ENCODE measurements around the gene LAYN. TPM values are rescaled to one million over a fixed set of nuclear protein-coding genes. Genes with fewer than 3 reads are reported as not detected.
A peak's percentile ranks its signal among the peaks of the same experiment; 100 is the strongest.

Gene LAYN
- polyA plus RNA-seq, 1 of the 3 experiments (the other 2 are of a cell fraction): 366 TPM

DNA sequence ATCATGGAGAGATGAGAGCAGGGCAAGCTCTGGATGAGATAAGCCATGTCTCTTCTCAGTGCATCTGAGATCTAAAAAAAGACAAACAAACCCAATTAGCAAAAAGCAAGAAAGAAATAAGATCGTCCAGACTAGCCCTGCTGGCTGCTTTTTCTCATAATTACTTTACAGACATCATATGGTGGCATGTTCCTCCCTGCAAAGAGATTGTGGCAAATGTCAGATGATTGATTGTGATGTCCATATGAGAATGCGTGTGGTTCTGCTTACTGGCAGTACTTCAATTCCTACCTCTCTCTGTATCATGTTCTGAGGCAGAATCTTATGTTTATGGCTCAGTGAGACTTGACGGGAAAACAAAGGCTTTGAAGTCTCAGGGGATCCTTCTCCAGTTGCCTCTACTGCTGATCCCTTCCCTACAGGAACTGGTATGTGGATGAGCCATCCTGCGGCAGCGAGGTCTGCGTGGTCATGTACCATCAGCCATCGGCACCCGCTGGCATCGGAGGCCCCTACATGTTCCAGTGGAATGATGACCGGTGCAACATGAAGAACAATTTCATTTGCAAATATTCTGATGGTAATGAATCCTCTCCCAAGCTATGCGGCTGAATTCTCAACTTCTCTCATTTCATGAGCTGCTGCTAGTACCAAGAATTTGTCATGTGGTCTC lies 8.8 kb downstream of the LAYN start (continued):
- no peak for TF ChIP-seq YY1 (IDR thresholded peaks at IDR 0.05; ENCODE audit: low read depth)
- TF ChIP-seq, protein P1, sequence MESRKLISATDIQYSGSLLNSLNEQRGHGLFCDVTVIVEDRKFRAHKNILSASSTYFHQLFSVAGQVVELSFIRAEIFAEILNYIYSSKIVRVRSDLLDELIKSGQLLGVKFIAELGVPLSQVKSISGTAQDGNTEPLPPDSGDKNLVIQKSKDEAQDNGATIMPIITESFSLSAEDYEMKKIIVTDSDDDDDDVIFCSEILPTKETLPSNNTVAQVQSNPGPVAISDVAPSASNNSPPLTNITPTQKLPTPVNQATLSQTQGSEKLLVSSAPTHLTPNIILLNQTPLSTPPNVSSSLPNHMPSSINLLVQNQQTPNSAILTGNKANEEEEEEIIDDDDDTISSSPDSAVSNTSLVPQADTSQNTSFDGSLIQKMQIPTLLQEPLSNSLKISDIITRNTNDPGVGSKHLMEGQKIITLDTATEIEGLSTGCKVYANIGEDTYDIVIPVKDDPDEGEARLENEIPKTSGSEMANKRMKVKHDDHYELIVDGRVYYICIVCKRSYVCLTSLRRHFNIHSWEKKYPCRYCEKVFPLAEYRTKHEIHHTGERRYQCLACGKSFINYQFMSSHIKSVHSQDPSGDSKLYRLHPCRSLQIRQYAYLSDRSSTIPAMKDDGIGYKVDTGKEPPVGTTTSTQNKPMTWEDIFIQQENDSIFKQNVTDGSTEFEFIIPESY (IDR thresholded peaks at IDR 0.05; ENCODE audit: borderline replicate concordance, low read depth): no peak
- TF ChIP-seq TAF1 (IDR thresholded peaks at IDR 0.05; ENCODE audit: borderline replicate concordance, low read depth, low read length): no peak
- peak; percentile 53 for TF ChIP-seq FOXJ3 (CRISPR knock-in tag; IDR thresholded peaks at IDR 0.05)
- TF ChIP-seq, protein P2, sequence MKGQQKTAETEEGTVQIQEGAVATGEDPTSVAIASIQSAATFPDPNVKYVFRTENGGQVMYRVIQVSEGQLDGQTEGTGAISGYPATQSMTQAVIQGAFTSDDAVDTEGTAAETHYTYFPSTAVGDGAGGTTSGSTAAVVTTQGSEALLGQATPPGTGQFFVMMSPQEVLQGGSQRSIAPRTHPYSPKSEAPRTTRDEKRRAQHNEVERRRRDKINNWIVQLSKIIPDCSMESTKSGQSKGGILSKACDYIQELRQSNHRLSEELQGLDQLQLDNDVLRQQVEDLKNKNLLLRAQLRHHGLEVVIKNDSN (IDR thresholded peaks at IDR 0.05; ENCODE audit: borderline replicate concordance, low read depth): no peak
- no peak; the same call in 1 of the 2 replicates for TF ChIP-seq TEAD4 (IDR thresholded peaks at IDR 0.05; ENCODE audit: borderline replicate concordance, insufficient read depth)
- TF ChIP-seq EZH2phosphoT487 (IDR thresholded peaks at IDR 0.05; ENCODE audit: borderline replicate concordance, low read depth): no peak

DNA sequence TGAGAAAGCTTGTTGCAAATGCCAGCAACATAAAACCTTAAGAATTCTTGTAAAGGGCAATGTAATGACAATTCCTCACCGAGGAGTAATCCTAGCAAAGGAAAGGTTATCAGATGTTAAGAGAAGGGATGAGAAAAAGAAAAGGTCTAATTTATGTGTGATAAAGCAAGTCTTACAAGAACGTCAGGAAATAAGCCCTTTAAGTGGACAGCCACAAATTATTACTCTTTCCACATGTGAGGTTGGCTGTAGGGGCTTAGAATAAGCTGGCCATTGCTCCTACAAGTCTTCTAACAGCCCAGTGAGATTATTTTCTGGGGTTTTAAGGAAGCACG lies 9.3 kb downstream of the LAYN start:
- no peaks in the 10 kb centered on the region for H3K9me2 ChIP-seq
- no peaks in the 10 kb centered on the region for H3K27me3 ChIP-seq (ENCODE audit: insufficient read depth)
- no peak overlapping the region for H2AFZ ChIP-seq (ENCODE audit: low read depth)
- CTCF ChIA-PET: interaction anchor here (1.5 to 1.7 kb wide), 2 partner anchors 95 to 233 kb away, joined by 3 to 4 read pairs; no protein-coding TSS in a partner anchor
- peaks cover 80% of the 10 kb centered on the region; the same call in 1 of the 2 replicates for H3K79me2 ChIP-seq (ENCODE audit: insufficient read depth)
- peak overlapping the region; percentile 55 for H3K4me2 ChIP-seq
- no peaks in the 10 kb centered on the region for H4K20me1 ChIP-seq (ENCODE audit: insufficient read depth)
- POLR2A ChIA-PET: no interaction called here
- no peak overlapping the region for H3K4me3 ChIP-seq (ENCODE audit: low read depth in 2 of 2, low read length in 1 of 2)
- 0 out of 2 replicates have a peak, but pooled peaks have one; percentile 22 for TF ChIP-seq TEAD4 (IDR thresholded peaks at IDR 0.05; ENCODE audit: borderline replicate concordance, insufficient read depth)
- no peak for TF ChIP-seq SIN3A (IDR thresholded peaks at IDR 0.05; ENCODE audit: borderline replicate concordance, low read depth, low read length)
- no peak for DNase-seq
- peak overlapping the region; percentile 36; the same call in 1 of the 2 replicates for H3K9ac ChIP-seq
- H3K4me1 ChIP-seq (ENCODE audit: control insufficient read depth in 1 of 2, insufficient read depth in 2 of 2, low read depth in 1 of 2, low read length in 1 of 2): peaks cover 36 to 42% of the 10 kb centered on the region in 2 experiments
- H3K9me3 ChIP-seq: no peaks in the 10 kb centered on the region
- peaks cover 75% of the 10 kb centered on the region for H3F3A ChIP-seq (replicated peaks; ENCODE audit: insufficient read depth)
- H3K36me3 ChIP-seq (replicated peaks in 1 of 2; ENCODE audit: control insufficient read depth in 1 of 2, insufficient read depth in 2 of 2, low read length in 1 of 2): peaks cover 76 to 92% of the 10 kb centered on the region in 2 experiments
- H3K27ac ChIP-seq (ENCODE audit: low read depth in 2 of 2, low read length in 1 of 2): peak overlapping the region; percentile 94 to 99
- 56% methylated on average over 3 of the region's 3 CpGs for WGBS (ENCODE audit: low lambda C conversion rate)

DNA sequence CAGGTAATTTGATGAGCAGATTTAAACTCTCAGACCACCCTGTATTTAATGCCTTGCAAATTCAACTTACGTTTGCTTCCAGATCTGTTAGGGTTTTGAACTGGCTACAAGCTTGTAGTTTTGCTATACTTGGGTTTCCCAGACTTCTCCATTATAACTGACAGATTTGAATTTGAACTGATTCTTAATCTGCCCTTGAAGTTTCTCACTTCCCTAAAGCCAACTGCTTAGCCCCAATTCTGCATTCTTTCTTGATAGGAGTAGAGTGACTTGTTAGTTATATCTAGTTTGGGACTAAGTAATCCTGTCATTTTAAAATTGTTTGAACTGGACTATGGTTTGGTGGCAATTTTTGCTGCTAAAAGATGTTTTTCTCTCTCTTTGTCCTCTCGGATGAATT lies 9.7 kb downstream of the LAYN start:
- Histone ChIP-seq H3K9me3 (no peaks in the 10 kb centered on the region), H3K4me2 (peak overlapping the region; percentile 55; the same call in 1 of the 2 replicates), H4K20me1 (ENCODE audit: insufficient read depth) (no peaks in the 10 kb centered on the region), H3K9ac (peak overlapping the region; percentile 36; the same call in 1 of the 2 replicates), H3F3A (replicated peaks; ENCODE audit: insufficient read depth) (peaks cover 79% of the 10 kb centered on the region), H3K27me3 (ENCODE audit: insufficient read depth) (no peaks in the 10 kb centered on the region), H3K4me3 (ENCODE audit: low read depth in 2 of 2, low read length in 1 of 2) (no peak overlapping the region), H3K27ac (ENCODE audit: low read depth in 2 of 2, low read length in 1 of 2) (peak overlapping the region; percentile 94 to 99), H3K36me3 (replicated peaks in 1 of 2; ENCODE audit: control insufficient read depth in 1 of 2, insufficient read depth in 2 of 2, low read length in 1 of 2) (peaks cover 76 to 93% of the 10 kb centered on the region in 2 experiments), H2AFZ (ENCODE audit: low read depth) (no peak overlapping the region), H3K9me2 (no peaks in the 10 kb centered on the region), H3K4me1 (ENCODE audit: control insufficient read depth in 1 of 2, insufficient read depth in 2 of 2, low read depth in 1 of 2, low read length in 1 of 2) (peaks cover 36 to 45% of the 10 kb centered on the region in 2 experiments), H3K79me2 (ENCODE audit: insufficient read depth) (peaks cover 77% of the 10 kb centered on the region; the same call in 1 of the 2 replicates)
- 85% methylated on average over 2 of the region's 2 CpGs for WGBS (ENCODE audit: low lambda C conversion rate)
- ChIA-PET CTCF (interaction anchor here (1.0 to 1.7 kb wide), 3 partner anchors 20 to 232 kb away, joined by 3 to 4 read pairs (median 3); no protein-coding TSS in a partner anchor), POLR2A (no interaction called here)
- no peak for DNase-seq
- TF ChIP-seq, protein P3, sequence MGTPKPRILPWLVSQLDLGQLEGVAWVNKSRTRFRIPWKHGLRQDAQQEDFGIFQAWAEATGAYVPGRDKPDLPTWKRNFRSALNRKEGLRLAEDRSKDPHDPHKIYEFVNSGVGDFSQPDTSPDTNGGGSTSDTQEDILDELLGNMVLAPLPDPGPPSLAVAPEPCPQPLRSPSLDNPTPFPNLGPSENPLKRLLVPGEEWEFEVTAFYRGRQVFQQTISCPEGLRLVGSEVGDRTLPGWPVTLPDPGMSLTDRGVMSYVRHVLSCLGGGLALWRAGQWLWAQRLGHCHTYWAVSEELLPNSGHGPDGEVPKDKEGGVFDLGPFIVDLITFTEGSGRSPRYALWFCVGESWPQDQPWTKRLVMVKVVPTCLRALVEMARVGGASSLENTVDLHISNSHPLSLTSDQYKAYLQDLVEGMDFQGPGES (IDR thresholded peaks at IDR 0.05; ENCODE audit: low read depth, low read length): no peak
- TF ChIP-seq FOXM1 (IDR thresholded peaks at IDR 0.05; ENCODE audit: low read depth) (no peak), POLR2AphosphoS5 (IDR thresholded peaks at IDR 0.05; ENCODE audit: low read depth, low read length) (no peak), YY1 (IDR thresholded peaks at IDR 0.05; ENCODE audit: low read depth) (no peak), TCF12 (IDR thresholded peaks at IDR 0.05) (no peak), NRF1 (IDR thresholded peaks at IDR 0.05; ENCODE audit: low read depth, low read length) (no peak), RCOR1 (IDR thresholded peaks at IDR 0.05; ENCODE audit: low read length) (no peak)
